Anterior cingulate cortex (tissue), 58 donors: ENCODE data around the gene DGKB.

Experiments used
- DNase-seq, 58 donors: peaks; one replicate each; lab custom pipeline; 2025; lab: John Stamatoyannopoulos, UW

Gene DGKB

DNA sequence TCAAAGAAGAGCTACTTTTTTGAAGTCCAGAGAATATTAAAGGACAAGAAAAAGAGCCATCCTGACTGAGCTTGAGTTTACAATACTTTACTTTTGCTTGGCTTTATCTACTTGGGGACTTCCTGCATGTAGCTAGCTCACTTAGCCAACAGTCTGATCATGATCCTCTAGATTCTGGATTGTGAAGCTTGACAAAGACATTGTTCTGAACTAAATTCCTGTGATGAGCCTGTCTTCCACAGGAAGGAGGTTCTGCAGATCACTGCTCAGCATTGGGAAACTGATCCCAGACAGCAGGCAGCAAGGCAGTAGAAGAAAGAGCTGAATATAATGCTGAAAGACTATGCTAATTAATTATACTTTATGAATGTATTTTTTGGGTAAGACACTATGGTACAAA is 296.4 kb downstream of the DGKB start:
- no peak for DNase-seq

DNA sequence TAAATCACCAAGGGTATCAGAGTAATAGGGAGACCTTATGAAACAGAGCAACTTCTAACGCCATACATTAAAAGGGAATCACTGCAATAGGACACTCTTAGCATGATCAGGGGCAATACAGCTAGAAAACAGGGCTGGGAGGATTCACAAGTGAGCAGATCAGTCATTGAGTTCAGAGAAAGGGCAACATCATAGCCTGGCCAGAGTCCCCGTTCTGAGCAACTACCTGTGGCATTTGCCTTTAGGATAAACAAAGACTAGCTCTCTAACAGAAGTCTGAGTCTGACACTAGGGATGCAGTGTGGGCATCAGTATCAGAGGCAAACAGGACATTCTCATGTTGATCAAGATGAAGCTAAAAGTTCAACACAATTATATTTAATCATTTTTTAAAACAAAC is 297.9 kb downstream of the DGKB start:
- no peak for DNase-seq

DNA sequence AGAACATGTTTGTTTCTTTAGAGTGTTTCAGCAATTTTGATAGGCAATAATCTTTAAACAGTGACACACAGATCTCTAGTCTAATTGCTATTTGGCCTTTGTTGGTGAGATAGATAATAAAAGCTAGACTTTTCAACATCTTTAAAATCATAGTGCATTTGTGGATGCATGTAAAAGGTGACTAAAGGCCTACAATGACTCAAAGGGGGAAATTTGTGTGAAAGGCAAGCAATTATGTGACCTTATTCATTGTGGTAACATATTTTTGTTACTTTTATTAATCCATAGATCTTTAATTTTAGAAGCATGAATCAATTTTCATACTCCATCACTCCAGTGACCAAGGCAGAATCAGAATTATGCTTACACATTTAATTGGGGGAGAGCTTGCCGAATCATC is 299.7 kb downstream of the DGKB start:
- no peak for DNase-seq

DNA sequence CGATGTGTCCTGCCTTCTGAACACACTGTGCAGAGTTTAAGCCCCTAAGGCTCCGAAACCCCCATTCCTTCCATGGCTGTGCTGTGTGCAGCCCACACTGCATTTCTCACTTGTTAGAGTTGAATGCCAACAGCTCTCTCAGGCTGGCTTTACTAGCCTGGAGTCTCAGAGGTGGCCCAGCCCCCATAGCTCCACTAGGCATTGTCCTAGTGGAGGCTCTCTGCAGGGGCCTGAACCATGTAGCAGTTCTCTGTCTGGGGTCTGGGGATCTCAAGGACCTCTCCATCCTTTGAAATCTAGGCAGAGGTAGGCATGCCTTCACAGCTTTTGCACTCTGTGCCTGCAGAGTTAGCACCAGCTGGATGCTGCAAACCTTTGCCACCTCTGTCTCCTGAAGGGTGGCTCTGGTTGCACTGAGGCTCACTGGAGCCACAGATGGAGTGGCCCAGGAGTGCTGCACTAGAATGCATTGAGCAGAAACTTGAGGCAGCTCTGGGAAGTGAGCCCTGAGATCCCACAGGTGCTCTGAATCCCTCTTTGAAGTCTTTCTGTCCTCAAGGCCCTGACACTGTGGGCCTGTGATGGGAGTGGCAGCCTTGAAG is 301.7 kb downstream of the DGKB start:
- DNase-seq, result no peak

DNA sequence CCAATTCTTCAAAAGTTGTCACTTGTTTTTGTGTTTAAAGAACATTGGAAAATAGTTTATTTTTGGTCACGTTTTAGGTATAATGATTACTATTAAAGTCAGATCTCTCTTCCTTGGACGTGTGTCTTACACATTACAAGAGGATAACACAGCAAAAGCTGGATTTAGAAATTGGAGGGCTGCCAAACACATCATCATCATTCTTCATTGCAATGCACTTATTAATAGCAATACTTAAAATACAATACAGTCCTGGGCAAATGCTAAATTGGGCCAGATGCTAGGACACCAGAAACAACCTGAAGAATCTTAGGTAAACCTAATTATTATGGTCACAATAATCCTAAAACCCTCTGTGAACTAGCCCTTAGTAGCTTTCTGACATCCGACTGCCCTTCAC is 303.6 kb downstream of the DGKB start:
- no peak for DNase-seq

DNA sequence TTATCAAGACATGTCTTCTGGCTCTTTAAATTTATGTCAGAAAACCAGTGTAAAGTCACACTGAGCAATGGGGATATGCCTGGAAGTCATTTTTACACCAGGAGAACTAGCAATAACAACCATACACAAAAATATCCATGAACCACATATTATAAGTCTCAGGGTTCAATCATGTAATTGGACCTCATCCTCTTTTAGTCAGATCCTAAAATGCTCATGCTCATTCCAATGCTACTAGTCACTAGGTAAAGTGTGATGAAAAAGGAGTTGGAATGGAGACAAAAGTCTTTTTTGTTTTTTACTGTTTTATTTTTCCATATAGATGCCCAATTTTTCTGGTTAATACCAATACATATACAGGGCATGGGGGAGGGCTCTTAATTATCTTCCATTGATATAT is 306.1 kb downstream of the DGKB start:
- no peak for DNase-seq

DNA sequence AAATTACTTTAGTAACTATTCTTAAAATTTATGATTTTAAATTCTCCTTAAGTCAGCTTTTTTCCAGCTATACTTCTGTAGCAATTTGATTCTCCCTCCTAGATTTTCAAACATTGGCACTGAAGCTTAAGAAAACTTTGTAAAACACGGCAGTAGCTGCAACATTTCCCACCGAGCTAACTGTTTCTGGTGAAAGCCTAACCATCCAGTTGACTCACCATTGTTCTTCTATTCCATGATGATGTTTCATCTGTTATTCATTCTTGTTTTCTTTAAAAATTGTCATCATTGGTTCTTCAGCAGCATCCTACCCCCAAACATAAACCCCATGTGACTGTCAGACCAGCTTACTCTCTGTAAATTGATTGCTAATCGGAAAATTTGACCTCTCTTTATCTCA is 312.3 kb downstream of the DGKB start:
- no peak for DNase-seq

DNA sequence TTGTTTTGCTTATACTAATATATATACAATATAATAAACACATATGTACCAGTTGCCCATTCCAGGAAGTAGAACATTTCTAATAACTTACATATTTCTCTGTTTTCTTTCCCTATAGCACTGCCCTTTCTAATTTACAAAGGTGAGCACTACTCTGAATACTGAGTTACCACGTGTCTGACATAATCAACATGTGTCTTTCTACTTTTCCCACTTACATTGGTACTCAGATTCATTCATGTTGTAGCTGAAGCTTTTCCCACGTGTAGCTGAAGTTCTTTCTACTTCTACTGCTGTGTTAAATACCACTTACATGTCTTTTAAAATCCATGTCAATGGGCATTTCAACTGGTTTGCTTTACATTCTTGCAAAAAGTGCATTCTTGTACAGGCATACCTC is 317.3 kb downstream of the DGKB start:
- DNase-seq, result no peak

DNA sequence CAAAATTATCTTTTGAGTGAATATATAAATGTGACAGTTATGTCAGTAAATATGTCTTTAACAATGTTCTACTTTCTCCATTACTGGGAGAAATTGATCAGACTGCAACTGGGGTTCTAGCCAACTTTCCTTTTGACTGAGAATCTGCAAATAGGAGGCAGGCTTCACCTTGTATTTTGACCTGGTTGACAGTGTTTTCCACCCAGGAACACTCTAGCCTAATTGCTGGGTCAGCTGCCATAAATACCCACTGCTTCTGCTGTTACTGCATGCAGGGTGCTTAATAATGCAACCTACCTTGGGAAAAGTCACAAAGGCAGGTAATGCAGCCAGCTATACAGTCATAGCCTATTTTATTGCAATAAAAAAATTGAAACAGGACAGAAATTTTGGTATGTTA is 319.0 kb downstream of the DGKB start:
- no peak for DNase-seq

DNA sequence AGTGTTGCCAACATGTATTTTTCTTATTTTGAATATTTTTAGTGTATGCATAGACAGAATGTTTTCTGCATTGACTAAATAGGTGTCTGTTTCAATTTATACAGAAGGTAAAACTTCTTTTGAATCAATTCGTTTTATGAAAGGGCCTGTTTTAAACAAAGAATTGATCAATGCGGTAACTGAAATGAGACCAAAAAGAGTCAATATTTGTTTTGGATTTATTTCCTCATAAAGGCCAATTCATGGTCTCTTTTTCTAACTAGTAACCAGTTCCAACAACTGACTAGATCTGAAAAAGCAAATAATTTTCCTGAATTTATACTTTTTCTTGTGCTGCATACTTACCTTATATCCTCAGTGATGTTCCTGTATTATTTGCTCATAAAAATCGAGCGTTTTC is 320.5 kb downstream of the DGKB start:
- no peak for DNase-seq

DNA sequence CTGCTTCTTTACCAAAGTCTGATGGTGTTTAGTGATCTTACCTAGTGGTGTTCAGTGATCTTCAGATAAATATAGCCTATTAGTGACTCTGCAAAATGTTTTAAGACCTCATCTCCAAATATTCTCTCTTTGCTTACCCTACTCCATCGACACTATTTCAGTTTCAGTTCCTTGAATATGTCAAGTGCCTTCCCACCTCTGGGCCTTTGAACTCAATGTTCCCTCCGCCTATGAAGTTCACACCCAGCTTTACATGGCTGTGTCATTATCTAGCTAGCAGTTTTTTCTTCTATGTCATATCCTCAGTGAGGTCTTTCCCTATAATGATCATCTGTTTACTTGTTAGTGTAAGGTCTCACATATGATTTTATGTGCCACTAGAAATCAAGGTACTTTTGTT is 322.6 kb downstream of the DGKB start:
- DNase-seq, result no peak

DNA sequence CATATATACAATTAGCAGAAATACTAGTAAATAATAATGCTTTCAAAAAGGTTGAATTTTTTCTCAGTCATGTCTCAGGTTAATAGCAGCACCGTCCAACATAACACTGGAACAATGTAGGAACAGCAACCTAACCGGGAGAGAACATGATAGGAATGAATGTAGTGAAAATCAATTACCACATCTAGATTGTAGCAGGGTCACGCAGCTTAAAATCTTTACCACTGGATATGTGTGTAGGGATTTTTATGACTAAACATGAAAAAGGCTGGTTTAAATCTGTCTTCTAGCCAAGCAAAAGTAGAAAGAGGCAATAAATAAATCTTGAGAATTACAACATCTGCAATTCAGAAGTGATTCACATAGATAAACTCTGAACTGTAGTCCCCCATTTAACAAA is 326.0 kb downstream of the DGKB start:
- no peak for DNase-seq

DNA sequence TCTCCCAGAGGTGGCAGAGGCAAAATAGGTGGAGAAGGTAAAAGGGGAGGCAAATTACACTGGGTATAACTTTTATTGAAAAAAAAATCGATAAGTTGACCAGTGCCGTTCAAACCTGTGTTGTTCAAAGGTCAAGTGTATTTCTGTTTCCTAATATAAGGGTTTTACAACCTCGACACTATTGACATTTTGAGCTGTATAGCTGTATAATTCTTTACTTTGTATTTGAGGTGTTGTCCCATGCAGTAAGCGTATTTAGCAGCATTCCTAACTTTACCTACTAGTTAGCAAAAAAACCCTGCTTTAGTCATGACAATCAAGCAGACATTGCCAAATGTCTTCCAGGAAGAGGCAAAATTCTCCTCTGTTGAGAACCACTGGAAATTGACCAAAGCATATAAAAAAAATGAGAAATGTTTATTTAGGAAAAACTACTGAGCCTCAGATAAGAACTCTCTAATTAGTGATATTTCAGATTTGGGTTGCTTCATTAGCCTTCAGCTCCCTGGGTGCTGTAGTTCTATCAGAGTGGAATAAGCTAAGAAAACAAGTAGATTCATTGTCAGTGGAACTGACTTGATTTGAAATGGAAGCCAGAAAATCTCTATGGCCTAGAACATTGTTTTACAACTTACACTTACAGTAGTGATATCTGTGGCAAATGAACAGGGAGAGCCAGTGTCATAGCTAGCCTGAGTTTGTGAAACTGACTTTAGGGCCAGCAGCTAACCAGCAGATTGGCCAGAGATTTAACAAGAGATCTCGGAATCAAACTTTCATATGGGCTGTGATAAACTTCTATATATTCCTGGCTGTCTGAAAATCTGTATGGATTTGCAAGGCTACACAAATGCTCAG is 331.6 kb downstream of the DGKB start:
- DNase-seq, result no peak

DNA sequence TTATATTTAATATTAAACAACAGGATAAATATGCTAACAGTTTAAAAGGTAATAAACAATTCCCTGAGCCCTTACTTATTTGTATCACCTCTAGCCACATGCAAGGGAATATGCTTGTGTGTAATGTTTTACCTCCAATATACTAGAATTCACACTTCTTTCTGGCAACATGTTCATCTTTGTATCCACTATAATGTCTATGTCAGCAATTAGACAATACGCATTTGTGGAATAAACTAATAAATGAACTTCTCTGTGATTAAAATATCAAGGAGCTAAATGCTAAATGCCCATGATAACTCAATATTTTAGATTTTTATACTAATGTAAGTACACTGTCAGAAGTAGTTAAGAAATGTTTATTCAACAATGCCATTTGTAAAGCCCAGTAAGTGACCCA is 350.5 kb downstream of the DGKB start:
- no peak for DNase-seq

DNA sequence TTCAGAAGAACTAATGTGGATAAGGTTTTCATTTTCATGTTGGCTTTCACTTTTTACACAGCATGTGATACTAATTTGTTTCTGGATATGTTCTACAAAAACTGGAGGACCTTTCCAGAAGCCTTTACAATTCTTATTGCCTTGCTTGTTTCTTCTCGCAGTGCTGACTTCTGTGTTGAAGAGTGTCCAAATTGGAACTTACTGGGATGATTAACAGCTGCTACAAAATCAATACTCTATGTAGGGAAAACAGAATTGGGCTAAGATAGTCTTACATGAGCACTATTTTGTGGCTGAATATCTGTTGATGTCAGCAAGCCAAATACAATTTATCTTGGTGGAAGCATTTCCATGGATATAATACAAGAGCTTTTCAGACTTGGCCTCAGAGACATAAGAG is 351.2 kb downstream of the DGKB start:
- no peak for DNase-seq

DNA sequence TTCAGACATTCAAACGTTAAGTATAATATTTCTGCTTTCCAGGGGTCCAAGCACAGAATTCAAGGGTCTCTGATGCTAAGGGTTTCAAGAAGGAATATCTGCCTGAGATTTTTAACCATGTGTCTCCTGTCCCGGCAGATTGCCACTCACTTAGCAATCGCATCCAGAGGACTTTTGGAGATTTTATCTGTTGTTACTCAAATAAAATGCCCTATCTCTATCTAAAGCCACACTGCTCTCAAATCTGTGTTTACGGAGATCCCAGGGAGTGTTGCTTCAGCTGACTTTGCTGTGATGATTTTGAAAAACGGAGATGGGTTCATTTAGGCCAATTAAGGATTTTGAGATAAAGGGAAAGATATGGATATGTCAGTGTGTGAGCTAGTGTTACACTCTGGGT is 359.9 kb downstream of the DGKB start:
- DNase-seq, result no peak

DNA sequence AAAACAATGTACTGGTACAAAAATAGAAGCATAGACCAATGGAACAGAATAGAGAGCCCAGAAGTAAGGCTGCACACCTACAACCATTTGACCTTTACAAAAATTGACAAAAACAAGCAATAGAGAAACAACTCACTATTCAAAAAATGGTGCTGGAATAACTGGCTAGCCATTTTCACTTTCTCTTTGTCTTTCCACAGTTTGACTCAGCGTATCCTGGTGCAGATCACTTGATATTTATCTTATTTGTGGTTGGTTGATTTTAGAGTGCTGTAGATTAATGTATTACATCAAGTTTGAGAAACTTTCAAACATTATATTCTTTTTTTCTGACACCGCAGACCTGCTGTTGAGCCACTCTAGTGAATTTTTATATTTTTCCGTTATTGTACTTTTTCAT is 381.4 kb downstream of the DGKB start:
- DNase-seq, result no peak

DNA sequence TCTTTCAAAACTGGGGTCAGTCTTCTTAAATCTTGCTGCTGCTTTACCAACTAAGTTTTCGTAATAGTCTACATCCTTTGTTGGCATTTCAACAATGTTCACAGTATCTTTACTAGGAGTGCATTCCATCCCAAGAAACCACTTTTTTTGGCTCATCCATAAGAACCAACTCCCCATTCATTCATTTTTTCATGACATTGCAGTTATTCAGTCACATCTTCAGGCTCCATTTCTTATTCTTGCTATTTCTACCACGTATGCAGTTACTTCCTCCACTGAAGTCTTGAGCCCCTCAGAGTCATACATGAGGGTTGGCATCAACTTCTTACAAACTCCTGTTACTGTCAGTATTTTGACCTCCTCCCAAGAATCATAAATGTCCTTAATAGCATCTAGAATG is 392.3 kb downstream of the DGKB start:
- no peak for DNase-seq

DNA sequence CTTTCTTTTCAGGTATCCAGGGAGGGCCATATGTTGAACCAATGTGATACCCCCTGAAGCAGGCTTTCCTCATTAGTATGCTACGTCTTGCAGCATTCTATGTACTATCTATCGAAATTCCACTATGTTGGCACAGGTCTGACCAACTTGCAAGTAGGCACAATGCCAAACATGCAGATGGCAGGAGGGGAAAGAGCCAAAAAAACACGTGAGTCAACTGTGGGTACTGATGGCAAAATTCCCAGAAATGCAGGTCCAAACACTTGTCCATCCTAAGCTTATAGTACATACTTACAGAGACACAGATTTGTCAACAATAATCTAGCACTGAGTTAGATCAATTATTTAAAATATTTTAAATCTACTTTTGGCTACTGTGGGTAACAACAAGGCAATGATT is 394.9 kb downstream of the DGKB start:
- DNase-seq, result peak in 13 of 58 donors; percentile 0 to 27 (median 6)

DNA sequence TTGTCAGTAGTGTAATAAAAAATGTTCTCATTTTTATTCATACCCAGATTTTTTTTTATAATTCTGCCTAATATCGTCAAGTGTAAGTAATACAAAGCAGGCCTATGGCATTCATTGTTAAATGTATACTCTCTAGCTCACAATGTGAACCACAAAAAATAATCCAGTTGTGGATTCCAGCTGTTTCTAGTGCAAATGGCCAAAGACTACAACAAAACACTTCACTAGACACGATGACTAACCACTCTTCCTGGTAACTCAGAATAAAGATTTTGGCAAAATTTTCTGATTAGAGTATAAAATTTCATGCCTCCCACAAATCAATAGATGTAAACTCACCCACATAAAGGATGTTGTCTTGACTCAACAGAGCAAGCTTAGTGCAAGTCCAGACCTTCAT is 396.6 kb downstream of the DGKB start:
- no peak for DNase-seq

DNA sequence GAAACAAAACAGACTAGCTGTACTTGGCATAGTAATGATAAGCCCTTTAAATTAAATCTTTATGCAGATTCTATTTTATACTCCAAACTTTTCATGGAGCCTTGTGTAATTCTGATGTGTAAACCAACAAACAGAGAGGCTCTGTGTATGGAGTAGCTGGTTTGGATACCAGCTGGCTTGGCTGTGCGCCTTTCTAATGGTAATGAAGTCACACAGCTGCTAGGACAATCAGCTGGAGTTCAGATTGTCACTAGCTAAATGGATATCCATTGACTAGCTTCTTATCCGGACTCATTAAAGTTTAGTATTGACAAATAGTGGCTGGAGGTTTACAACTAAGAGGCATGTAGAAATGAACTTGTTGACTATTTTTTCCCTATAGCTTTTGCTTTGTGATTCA is 398.4 kb downstream of the DGKB start:
- DNase-seq, result peak in 35 of 58 donors; percentile 1 to 72 (median 17)

DNA sequence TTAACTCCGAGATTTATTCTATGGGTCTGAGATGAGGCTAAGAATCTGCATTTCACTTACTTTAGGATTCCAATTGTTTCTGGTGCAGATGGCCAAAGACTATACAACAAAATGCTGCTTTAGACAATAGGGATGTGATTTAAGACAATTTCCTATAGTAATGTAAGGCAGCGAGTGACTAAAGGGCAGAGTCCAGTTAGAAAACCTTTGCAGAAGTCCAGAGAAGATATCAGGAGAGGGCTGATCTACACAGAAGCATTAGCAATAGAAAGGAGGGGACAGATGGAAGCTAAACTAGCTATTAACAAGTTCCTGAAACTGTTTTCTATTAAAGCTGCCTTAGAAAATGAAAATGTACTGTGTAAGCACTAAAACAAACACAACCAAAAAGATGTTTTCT is 398.9 kb downstream of the DGKB start:
- DNase-seq, result no peak
